H1 (cell line): Measurements from ENCODE around the gene COL4A1. TPM values are rescaled to one million over a fixed set of nuclear protein-coding genes. Genes with fewer than 3 reads are reported as not detected.

Experiments used
- BCL11A ChIP-seq, 2 experiments: IDR thresholded peaks; one replicate each; pipeline ENCODE4 v1.6.1; 2011; ENCODE audit warnings: low read depth in 2 of 2, low read length in 2 of 2, mild to moderate bottlenecking in 2 of 2
- CHD1 ChIP-seq: IDR thresholded peaks from 2 replicates; pipeline ENCODE4 v1.6.1; 2012; ENCODE audit warnings: low read depth, low read length, improper control_type of control experiment
- CHD2 ChIP-seq: IDR thresholded peaks from 2 replicates; pipeline ENCODE4 v1.6.1; 2012; ENCODE audit warnings: low read length, improper control_type of control experiment
- CHD7 ChIP-seq: fragments of 300-600 bp; sonication (generic); IDR thresholded peaks from 2 replicates; pipeline ENCODE4 v1.7.1; 2012; ENCODE audit warnings: low read length, moderate library complexity, mild to moderate bottlenecking, inconsistent platforms; ENCODE audit not compliant: insufficient replicate concordance
- CREB1 ChIP-seq: IDR thresholded peaks from 2 replicates; pipeline ENCODE4 v1.6.1; 2012; ENCODE audit warnings: inconsistent platforms
- EP300 ChIP-seq, 2 experiments: IDR thresholded peaks; 1 replicate in 1 of 2; 2 replicates in 1 of 2; pipeline ENCODE4 v1.6.1; 2011 to 2012; ENCODE audit warnings: low read depth in 2 of 2, low read length in 2 of 2, mild to moderate bottlenecking in 2 of 2, borderline replicate concordance in 1 of 2, inconsistent platforms in 1 of 2, moderate library complexity in 1 of 2
- RXRA ChIP-seq: IDR thresholded peaks from 2 replicates; pipeline ENCODE4 v1.6.1; 2011; ENCODE audit warnings: low read depth, mild to moderate bottlenecking, low read length, moderate library complexity; ENCODE audit not compliant: insufficient read depth
- polyA plus RNA-seq, 7 experiments: library from polyadenylated mRNA; depleted of rRNA in 3 of 7; stranded (reverse) in 5 of 7; unstranded in 2 of 7; fragments of >200 nt in 5 of 7; fragments of 200-250 nt in 2 of 7; gene quantifications; 1 replicate in 5 of 7; 2 replicates in 1 of 7; 4 replicates in 1 of 7; pipeline versions ENCODE4 v1.2.1 to v1.2.3, GENCODE V29; 2011 to 2013; ENCODE audit warnings: missing spikeins in 2 of 7, mixed read lengths in 2 of 7
- total RNA-seq: library from RNA; stranded (reverse); fragmentation: NEBNext Ultra II Directional; extraction: Animal tissue kit (Norgen Biotek cat#: 25700); gene quantifications from 2 replicates; pipeline ENCODE4 v1.2.1, GENCODE V29; 2021

The COL4A1 gene
- total and polyA plus RNA-seq, 2 of the 8 experiments (the other 6 are each of a cell fraction or from before 2014, with no cell fraction given) = 30.7 to 82.0 TPM

- TF ChIP-seq CREB1 (no peak), BCL11A (IDR thresholded peaks at IDR 0.05; ENCODE audit: low read depth in 2 of 2, low read length in 2 of 2) (no peak), CHD1 (no peak), EP300 (IDR thresholded peaks at IDR 0.05; ENCODE audit: borderline replicate concordance in 1 of 2, low read depth in 2 of 2, low read length in 2 of 2) (no peak), CHD2 (no peak), CHD7 (no peak), RXRA (no peak)
- TF ChIP-seq, all 59 proteins: peak for 0
These were observed 85.4 kb downstream of the COL4A1 start (continued) for GRCh38 chr13:110221406-110222117.
